SKM-1 treated with dmso at 0.1 percent for 144 hours (cell line): ENCODE data around the gene STXBP5L.
"Not testable (repeated sequence)": the region's sequence is repeated elsewhere in the genome, so short reads cannot be mapped to it uniquely, and the experiment has no call there.

ENCODE experiments used
- DNase-seq: peaks from one replicate; lab custom pipeline; 2025; ENCODE audit not compliant: unreplicated experiment; lab: John Stamatoyannopoulos, UW

STXBP5L gene

GRCh38 chr3:120908030-120908794 lies at the start of gene STXBP5L:
Gene STXBP5L (plus strand): TSS chr3:120908205. CDS start chr3:120909579, 1,374 bp downstream.
- DNase-seq: peak; percentile 65

- no peak for DNase-seq
These were observed 49.5 kb upstream of the STXBP5L start for GRCh38 chr3:120858521-120858920.

GRCh38 chr3:120864541-120864940 lies 43.5 kb upstream of the STXBP5L start:
- no peak for DNase-seq

GRCh38 chr3:120875507-120875906 lies 32.5 kb upstream of the STXBP5L start:
- no peak for DNase-seq

GRCh38 chr3:120875989-120876388 lies 32.0 kb upstream of the STXBP5L start:
- no peak for DNase-seq

GRCh38 chr3:120879411-120879810 lies 28.6 kb upstream of the STXBP5L start:
- no peak for DNase-seq

GRCh38 chr3:120892921-120893320 lies 15.1 kb upstream of the STXBP5L start:
- DNase-seq: no peak

GRCh38 chr3:120894316-120895057 lies 13.5 kb upstream of the STXBP5L start:
- DNase-seq: no peak

- DNase-seq: not testable (repeated sequence)
These were observed 6.3 kb upstream of the STXBP5L start for GRCh38 chr3:120901716-120902115.

- no peak for DNase-seq
These were observed 4.8 kb upstream of the STXBP5L start for GRCh38 chr3:120903221-120903620.

GRCh38 chr3:120907659-120908029 lies 361 bp upstream of the STXBP5L start:
- DNase-seq: no peak

GRCh38 chr3:120908795-120909601 lies 993 bp downstream of the STXBP5L start:
- DNase-seq: no peak

GRCh38 chr3:120909602-120909878 lies 1.5 kb downstream of the STXBP5L start:
- peak; percentile 45 for DNase-seq

GRCh38 chr3:120926146-120926545 lies 18.1 kb downstream of the STXBP5L start:
- no peak for DNase-seq

GRCh38 chr3:120928991-120929390 lies 21.0 kb downstream of the STXBP5L start:
- no peak for DNase-seq

- no peak for DNase-seq
These were observed 23.6 kb downstream of the STXBP5L start for GRCh38 chr3:120931593-120931992.

- no peak for DNase-seq
These were observed 48.1 kb downstream of the STXBP5L start for GRCh38 chr3:120956143-120956542.

GRCh38 chr3:120982608-120983320 lies 74.8 kb downstream of the STXBP5L start:
- no peak for DNase-seq

GRCh38 chr3:120983321-120983665 lies 75.3 kb downstream of the STXBP5L start:
- no peak for DNase-seq

- DNase-seq: no peak
These were observed 75.8 kb downstream of the STXBP5L start for GRCh38 chr3:120983841-120984240.

GRCh38 chr3:120985242-120985641 lies 77.2 kb downstream of the STXBP5L start:
- no peak for DNase-seq
